Panc1 (cell line): ENCODE results near the gene RPS2. TPM values are rescaled to one million over a fixed set of nuclear protein-coding genes. Genes with fewer than 3 reads are reported as not detected.

Experiments
- ATAC-seq: fragments of 200-7000 bp; cut with Tn5 transposase; 2 replicates; pipeline ENCODE4 v1.9.1; 2020; ENCODE audit warnings: mild to moderate bottlenecking, moderate library complexity
- BruUV-seq: library from RNA; stranded (reverse); fragments of 400-500 nt; replicated peaks from 2 replicates; lab custom pipeline; 2021; lab: Mats Ljungman, UMichigan
- CTCF ChIA-PET: fragments of 300-600 bp; sonication (Branson Sonifier 250); formaldehyde crosslinking; loops from one replicate; lab custom pipeline; 2022; ENCODE audit warnings: antibody characterized with exemption; lab: Charles Lee
- POLR2A ChIA-PET: fragments of 300-600 bp; sonication (Branson Sonifier 250); formaldehyde crosslinking; loops from one replicate; lab custom pipeline; 2022; ENCODE audit warnings: antibody characterized with exemption; lab: Charles Lee
- DNase-seq: peaks from one replicate; pipeline ENCODE4 v3.0.0-alpha.2; 2010; ENCODE audit warnings: low read depth, low spot score
- H3K27ac ChIP-seq: 2 replicates; pipeline ENCODE4 v1.5.1; 2011; ENCODE audit warnings: mild to moderate bottlenecking, low read length, inconsistent platforms
- H3K27me3 ChIP-seq: fragments of 200-500 bp; sonication (Bioruptor generic); 2 replicates; pipeline ENCODE4 v1.6.0; 2014; ENCODE audit warnings: low read length, inconsistent platforms; ENCODE audit not compliant: control insufficient read depth, insufficient read depth
- H3K36me3 ChIP-seq: fragments of 200-500 bp; sonication (Bioruptor generic); 2 replicates; pipeline ENCODE4 v1.5.1; 2014; ENCODE audit warnings: inconsistent platforms, mild to moderate bottlenecking, low read length, moderate library complexity; ENCODE audit not compliant: control insufficient read depth, insufficient read depth
- H3K4me1 ChIP-seq: 2 replicates; pipeline ENCODE4 v1.5.1; 2011; ENCODE audit warnings: inconsistent platforms, mild to moderate bottlenecking, low read length, moderate library complexity; ENCODE audit not compliant: control insufficient read depth, insufficient read depth
- H3K4me3 ChIP-seq, 2 experiments: 2 replicates each; pipeline ENCODE4 v1.5.1; 2011 to 2012; ENCODE audit warnings: low read depth in 2 of 2, low read length in 2 of 2, mild to moderate bottlenecking in 2 of 2, inconsistent platforms in 1 of 2, moderate library complexity in 1 of 2
- H3K9me3 ChIP-seq: fragments of 200-500 bp; sonication (Bioruptor generic); 2 replicates; pipeline ENCODE4 v1.5.1; 2014; ENCODE audit warnings: low read depth, mild to moderate bottlenecking, inconsistent platforms, low read length, moderate library complexity; ENCODE audit not compliant: control insufficient read depth, insufficient read depth
- CTCF ChIP-seq: fragments of 450-650 bp; IDR thresholded peaks from 2 replicates; pipeline ENCODE4 v1.5.1; 2017; ENCODE audit warnings: mild to moderate bottlenecking
- POLR2AphosphoS5 ChIP-seq: IDR thresholded peaks from 2 replicates; pipeline ENCODE4 v1.6.1; 2012; ENCODE audit warnings: mild to moderate bottlenecking, low read depth, low read length, moderate library complexity
- REST ChIP-seq, 2 experiments: IDR thresholded peaks; 2 replicates each; pipeline ENCODE4 v1.6.1; 2011 to 2012; ENCODE audit warnings: low read depth in 2 of 2, control low read depth in 1 of 2, low read length in 1 of 2, mild to moderate bottlenecking in 1 of 2, moderate library complexity in 1 of 2; ENCODE audit not compliant: insufficient read depth in 1 of 2
- SIN3A ChIP-seq: IDR thresholded peaks from 2 replicates; pipeline ENCODE4 v1.6.1; 2012; ENCODE audit warnings: low read depth, mild to moderate bottlenecking, low read length, moderate library complexity, borderline replicate concordance; ENCODE audit not compliant: insufficient read depth
- TCF7L2 ChIP-seq: IDR thresholded peaks from 2 replicates; pipeline ENCODE4 v1.6.1; 2011; ENCODE audit warnings: mild to moderate bottlenecking, low read depth, low read length, inconsistent platforms
- in situ Hi-C: cut with HindIII; loops from 2 replicates; pipeline ENCODE4 v1.10.0; 2016; ENCODE audit warnings: low sequenced_read_pairs, low pct_unique_long_range_greater_than_20kb
- intact Hi-C: fragments of 100-400 bp; cut with micrococcal nuclease; formaldehyde crosslinking; loops from one replicate; pipeline ENCODE4 v1.10.0; 2022; ENCODE audit not compliant: unreplicated experiment
- total RNA-seq: library from RNA; stranded (reverse); gene quantifications from one replicate; pipeline ENCODE4 v1.2.1, GENCODE V29; 2021; ENCODE audit not compliant: unreplicated experiment

Gene RPS2
- total RNA-seq, 1 experiment from 2014 or later: 2,794 TPM

GRCh38 chr16:1976951-1977874, 12.6 kb upstream of the RPS2 start:
- Histone ChIP-seq H3K36me3 (no peaks in the 10 kb centered on the region; the same call in 1 of the 2 replicates), H3K4me1 (peaks cover 28% of the 10 kb centered on the region), H3K27me3 (no peaks in the 10 kb centered on the region), H3K27ac (no peak overlapping the region), H3K4me3 (no peak overlapping the region), H3K9me3 (no peaks in the 10 kb centered on the region)
- intact Hi-C loops: no loop called here
- POLR2A ChIA-PET: no interaction called here
- in situ Hi-C loops: no loop called here
- no TSS peak for BruUV-seq
- DNase-seq: no peak
- ATAC-seq: no peak
- CTCF ChIA-PET: no interaction called here
- TF ChIP-seq POLR2AphosphoS5 (no peak), SIN3A (no peak), REST (IDR thresholded peaks at IDR 0.05; ENCODE audit: insufficient read depth in 1 of 2, low read depth in 2 of 2, low read length in 1 of 2) (no peak), CTCF (no peak), TCF7L2 (no peak)

GRCh38 chr16:1976216-1976520, 11.5 kb upstream of the RPS2 start:
- CTCF ChIA-PET: no interaction called here
- no peak for TF ChIP-seq CTCF
- no peak for TF ChIP-seq TCF7L2
- no peak for TF ChIP-seq SIN3A
- TF ChIP-seq REST (IDR thresholded peaks at IDR 0.05; ENCODE audit: insufficient read depth in 1 of 2, low read depth in 2 of 2, low read length in 1 of 2): no peak
- no peak for TF ChIP-seq POLR2AphosphoS5
- POLR2A ChIA-PET: no interaction called here
- Histone ChIP-seq H3K36me3 (no peaks in the 10 kb centered on the region; the same call in 1 of the 2 replicates), H3K4me1 (peaks cover 18% of the 10 kb centered on the region), H3K9me3 (no peaks in the 10 kb centered on the region), H3K27ac (no peak overlapping the region), H3K27me3 (no peaks in the 10 kb centered on the region), H3K4me3 (no peak overlapping the region)
- in situ Hi-C loops: no loop called here
- DNase-seq: no peak
- ATAC-seq: no peak
- BruUV-seq: no TSS peak
- intact Hi-C loops: no loop called here
